ENCODE data around the gene HOXC12.

GRCh38 chr12:53974084-53975063 is 19.7 kb downstream of the HOXC12 start, which contains the start of gene HOTAIR:
- TF ChIP-seq CTCF (IDR thresholded peaks at IDR 0.05) (no peak), POLR2A (IDR thresholded peaks at IDR 0.05) (no peak), POLR2AphosphoS5 (IDR thresholded peaks at IDR 0.05) (no peak), EP300 (IDR thresholded peaks at IDR 0.05) (no peak)
